LoVo (cell line): ENCODE data around the gene EPC2.
"Not testable (repeated sequence)": the region's sequence is repeated elsewhere in the genome, so short reads cannot be mapped to it uniquely, and the experiment has no call there.

Source experiments
- DNase-seq: peaks from one replicate; pipeline ENCODE4 v3.0.0-alpha.2; 2016; ENCODE audit warnings: low spot score

The EPC2 gene

DNA sequence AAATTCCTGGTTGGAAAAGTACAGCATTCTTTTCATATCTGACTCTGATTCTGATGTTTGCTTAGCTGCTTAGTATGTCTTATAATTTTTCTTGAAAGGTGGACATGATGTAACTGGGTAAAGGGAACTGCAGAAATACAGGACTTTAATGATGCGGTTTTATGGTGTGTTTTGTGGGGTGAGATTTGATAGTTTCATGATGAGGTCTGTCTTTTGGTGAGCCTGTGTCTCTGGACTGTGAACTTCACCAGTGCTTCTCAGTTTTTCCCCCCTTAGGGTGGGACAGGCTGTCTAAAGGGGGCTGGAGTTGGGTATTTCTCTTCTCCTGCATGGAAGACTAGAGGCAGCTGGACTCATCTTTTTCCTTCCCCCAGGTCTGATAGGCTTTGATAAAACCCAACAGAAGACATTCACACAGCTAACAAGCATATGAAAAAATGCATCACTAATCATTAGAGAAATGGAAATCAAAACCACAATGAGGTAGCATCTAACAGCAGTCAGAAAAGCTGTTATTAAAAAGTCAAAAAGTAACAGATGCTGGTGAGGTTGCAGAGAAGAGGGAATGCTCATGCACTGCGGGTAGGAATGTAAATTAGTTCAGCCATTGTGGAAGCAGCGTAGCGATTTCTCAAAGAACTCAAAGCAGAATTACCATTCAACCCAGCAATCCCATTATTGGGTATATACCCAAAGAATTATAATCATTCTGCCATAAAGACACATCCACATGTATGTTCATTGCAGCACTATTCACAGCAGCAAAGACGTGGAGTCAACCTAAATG lies 77.6 kb downstream of the EPC2 start:
- no peak for DNase-seq

GRCh38 chr2:148725564-148725963 lies 81.0 kb downstream of the EPC2 start:
- no peak for DNase-seq

GRCh38 chr2:148726228-148726627 lies 81.7 kb downstream of the EPC2 start:
- DNase-seq: no peak

DNA sequence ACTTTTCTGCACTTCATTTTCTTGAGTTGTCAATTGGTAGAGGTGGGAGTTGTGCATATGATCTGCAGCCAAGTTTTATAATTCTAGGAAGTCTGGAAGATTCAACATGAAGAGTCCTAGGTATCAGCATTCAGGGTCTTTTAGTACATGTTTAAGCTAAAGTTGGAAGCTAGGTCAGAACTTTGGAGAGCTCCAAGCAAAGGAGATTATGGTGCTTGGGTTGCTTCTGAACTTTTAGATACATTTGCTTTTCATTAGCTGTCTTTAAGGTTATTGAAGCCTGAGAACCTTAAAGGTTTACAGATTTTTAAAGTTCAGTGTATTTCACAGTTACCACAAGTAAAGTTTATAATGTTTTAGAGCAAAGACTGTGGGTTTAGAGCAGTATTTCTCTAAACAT lies 85.5 kb downstream of the EPC2 start:
- DNase-seq: no peak

DNA sequence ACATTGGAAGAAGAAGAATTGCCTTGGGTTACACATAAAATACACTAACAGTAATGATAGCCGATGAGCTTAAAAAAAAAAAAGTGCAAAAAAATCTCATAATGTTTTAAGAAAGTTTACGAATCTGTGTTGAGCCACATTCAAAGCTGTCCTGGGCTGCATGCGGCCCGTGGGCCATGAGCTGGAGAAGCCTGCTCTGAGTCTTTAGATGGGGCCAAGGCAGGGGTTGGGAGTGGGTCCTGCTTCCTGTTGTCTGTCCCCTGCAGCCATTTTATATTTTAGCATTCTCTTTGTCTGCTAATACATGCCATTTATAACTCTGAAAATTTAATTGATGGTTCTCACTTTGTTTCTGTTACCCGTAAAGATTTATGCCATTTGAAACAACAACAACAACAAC lies 93.2 kb downstream of the EPC2 start:
- DNase-seq: no peak

DNA sequence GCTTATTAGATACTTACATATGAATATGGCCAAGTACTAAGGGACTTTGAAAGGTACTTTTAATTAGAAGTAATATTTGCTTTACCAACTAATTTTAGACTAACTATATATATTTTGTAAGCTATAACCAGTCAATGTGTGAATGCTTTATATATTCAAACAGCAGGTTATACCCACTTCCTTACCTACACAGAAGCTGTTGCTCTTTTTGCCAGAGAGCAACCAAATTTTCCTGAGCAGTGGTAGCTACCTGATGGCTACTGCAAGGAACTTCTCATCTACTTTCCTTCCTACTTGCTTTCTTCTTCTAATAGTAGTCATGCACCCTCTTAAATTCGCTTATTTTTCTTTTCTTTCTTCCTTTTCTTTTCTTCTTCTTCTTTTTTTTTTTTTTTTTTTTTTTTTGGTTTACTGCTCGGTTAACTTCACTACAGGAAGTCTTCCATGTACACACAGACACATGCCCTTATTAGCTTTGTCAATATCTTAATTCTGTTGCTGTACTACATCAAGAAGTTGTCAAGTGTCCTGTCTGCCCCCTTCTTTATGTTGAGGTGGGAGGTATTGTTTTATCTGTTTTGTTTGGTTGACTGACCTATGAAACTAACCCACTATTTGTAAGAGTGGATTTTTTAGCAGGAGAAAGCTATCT lies 95.0 kb downstream of the EPC2 start:
- no peak for DNase-seq

DNA sequence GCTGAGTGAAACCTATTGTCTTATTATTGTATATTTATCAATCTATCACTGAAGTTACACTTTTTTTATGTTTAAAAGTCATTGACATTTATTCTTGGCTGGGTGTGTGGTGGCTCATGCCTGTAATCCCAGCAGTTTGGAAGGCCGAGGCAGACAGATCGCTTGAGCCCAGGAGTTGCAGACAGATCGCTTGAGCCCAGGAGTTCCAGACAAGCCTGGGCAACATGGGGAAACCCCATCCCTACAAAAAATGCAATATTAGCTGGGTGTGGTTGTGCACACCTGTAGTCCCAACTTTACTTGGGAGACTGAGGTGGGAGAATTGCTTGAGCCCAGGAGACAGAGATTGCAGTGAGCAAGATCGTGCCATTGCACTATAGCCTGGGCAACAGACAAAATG lies 97.8 kb downstream of the EPC2 start:
- no peak for DNase-seq

DNA sequence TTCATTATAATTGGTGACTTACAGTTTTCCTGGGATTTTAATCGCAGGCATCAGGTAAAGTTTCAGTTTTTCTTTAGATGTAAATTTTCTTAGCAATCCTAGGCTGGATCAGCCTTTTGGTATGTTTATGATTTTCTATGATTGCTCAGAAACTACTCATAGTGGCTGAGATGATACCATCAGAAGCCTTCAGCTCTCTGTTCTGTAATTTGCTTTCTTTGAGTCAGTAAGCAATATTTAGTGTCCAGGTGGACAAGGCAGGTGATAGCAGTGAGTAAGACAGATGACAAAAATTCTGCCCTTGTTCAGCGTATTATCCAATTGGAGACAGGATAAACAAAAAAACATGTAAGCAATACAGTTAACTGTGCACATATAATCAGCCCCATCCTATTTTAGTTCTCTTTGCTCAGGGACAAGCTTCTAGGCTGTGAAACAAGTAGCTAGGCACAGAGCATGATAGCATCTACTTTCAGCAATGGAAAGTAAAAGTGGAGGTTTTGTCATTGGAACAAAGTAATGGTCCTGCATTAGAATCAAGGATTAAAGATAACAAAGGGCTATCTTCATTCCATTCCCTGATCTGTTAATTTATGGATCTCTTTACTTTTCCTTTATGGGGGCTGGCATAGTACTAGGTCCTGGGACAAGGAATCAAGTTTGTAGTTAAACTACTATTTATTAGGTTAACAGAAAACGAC lies 100.8 kb downstream of the EPC2 start:
- no peak for DNase-seq

GRCh38 chr2:148746973-148747372 lies 102.4 kb downstream of the EPC2 start:
- DNase-seq: no peak

DNA sequence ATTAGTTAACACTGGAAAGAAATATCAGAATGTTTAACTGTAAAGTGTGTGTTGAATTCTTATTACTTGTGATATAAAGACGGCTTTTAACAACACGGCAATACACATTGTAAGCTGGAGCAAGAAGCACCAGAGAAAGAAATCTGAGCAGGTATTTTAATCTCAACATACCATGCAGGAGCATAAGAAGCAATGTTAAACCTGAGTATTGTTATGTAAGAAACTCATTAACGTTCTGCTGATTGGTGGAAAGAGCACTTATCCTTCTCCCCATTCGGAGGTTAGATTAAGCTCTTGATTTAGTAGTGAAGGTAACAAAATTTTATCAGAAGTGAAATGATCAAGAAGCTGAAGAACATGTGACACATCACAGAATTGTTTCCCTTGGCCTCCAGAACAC lies 107.4 kb downstream of the EPC2 start:
- no peak for DNase-seq

GRCh38 chr2:148752977-148753376 lies 108.4 kb downstream of the EPC2 start:
- no peak for DNase-seq

DNA sequence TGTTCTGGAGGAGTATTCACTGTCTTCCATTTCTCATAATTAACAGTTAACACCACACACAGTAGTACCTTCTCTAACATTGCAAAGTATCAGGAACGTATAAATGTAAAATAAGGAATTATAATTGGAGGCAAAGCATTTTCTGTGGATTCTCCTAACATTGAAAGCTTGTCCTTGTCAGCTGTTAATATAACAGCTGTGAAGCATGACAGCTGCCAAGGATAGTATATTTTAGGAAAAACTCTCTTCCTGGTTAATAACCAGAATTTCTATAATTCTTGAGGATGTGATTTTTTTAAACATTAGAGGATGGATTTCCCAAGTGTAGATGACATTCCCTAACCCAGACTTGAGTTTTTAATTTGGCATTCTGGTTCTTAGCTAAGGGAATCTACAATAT lies 110.3 kb downstream of the EPC2 start:
- DNase-seq: no peak

GRCh38 chr2:148756292-148756975 lies 111.9 kb downstream of the EPC2 start:
- no peak for DNase-seq

DNA sequence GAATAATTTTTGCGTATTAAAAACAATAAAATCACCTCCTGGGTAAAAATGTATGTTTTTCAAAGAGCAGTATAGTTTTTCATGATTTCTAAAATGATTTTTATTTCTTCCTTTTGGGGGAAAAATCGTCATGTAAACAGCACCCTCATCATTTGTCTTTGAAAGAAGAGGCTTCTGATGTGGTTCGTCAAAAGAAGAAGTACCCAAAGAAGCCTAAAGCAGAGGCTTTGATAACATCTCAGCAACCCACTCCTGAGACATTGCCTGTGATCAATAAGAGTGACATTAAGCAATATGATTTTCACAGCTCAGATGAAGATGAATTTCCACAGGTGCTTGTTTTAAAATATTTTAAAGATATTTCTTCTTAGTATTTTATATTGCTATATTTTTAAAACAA lies 120.3 kb downstream of the EPC2 start:
- no peak for DNase-seq

DNA sequence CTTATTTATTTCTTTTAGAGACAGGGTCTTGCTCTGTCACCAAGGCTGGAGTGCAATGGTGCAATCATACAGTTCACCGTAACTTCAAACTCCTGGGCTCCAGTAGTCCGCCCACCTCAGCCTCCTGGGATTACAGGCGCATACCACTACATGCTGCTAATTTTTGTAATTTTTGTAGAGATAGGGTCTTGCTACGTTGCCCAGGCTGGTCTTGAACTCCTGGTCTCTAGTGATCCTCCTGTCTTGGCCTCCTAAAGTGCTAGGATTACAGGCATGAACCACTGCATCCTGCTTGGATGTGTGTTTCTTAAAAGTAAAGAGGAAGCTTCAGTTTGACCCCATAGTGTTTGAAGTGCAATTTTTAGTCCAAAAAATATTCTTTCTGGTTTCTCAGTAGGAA lies 125.5 kb downstream of the EPC2 start:
- no peak for DNase-seq

GRCh38 chr2:148781544-148781943 lies 137.0 kb downstream of the EPC2 start:
- DNase-seq: no peak

GRCh38 chr2:148789059-148789458 lies 144.5 kb downstream of the EPC2 start:
- DNase-seq: no peak

- not testable (repeated sequence) for DNase-seq
Observed at GRCh38 chr2:148790172-148790571, 145.6 kb downstream of the EPC2 start.

DNA sequence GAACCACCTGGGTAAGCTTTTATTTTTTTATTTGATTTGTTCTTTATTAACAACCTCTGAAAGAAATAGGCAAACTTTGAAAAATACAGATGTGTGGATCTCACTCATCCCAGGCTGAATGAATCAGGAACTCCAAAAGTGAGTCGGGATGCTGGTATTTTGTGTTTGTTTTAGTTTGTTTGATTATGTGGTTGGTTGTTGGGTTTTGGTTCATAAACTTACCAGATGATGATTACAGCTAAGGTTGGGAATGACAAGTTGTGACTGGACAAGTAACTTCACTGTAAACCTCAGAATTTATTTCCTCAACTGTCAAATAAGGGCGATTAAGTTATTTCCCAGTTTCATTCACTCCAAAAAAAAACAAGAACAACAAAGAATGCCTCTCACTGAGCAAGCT lies 150.0 kb downstream of the EPC2 start:
- DNase-seq: no peak

DNA sequence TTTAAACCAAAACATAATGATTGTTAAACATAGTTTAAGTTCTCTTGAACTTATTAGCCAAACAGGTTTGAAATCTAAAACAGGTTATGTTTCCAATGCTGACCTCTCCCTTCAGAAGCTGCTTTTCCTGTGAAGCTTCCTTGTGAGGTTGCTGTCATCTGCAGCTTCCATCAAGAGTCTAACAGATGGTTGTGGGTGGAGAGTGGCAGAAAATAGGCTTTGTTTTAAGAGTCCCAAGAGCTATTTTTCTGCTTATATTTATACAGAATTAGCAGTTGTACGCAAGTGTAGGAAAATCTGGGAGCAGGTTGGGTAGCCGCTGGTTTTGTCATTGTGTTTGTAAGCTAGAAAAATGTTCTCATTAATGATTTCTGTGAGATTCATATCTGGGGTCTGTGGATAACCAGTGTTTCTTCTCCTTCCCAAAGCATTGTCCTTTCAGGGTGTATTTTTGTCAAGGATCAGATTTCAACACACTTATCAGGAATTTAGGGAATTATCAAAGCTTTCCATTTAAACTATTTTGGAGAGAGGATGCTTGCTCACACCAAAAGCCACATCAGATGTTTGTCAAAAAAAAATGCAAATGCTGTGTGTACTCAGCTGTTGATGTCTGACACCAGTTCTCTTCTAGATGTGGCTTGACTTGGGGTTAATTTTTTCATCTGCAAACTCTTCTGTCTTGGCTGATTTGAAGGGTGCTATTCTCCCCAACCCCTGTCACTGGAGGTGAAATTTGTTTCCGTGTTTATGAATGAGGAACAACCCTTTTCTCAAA lies 152.4 kb downstream of the EPC2 start:
- no peak for DNase-seq

GRCh38 chr2:148802448-148803220 lies 158.1 kb downstream of the EPC2 start:
- DNase-seq: no peak
